B cell (primary cell): ENCODE data around the gene HMGB4. TPM values are rescaled to one million over a fixed set of nuclear protein-coding genes. Genes with fewer than 3 reads are reported as not detected.

Experiments used
- ATAC-seq: fragments of 200-7000 bp; cut with Tn5 transposase; one replicate; pipeline ENCODE4 v1.10.0; 2021; ENCODE audit warnings: low read depth, mild to moderate bottlenecking, moderate number of reproducible peaks, moderate library complexity
- CTCF ChIA-PET: fragments of 350-600 bp; sonication (Branson Sonifier 250); formaldehyde crosslinking; loops from one replicate; lab custom pipeline; 2021; ENCODE audit warnings: antibody characterized with exemption, inconsistent platforms; lab: Charles Lee
- POLR2A ChIA-PET: fragments of 350-600 bp; sonication (Branson Sonifier 250); formaldehyde crosslinking; loops from one replicate; lab custom pipeline; 2021; ENCODE audit warnings: antibody characterized with exemption; lab: Charles Lee
- DNase-seq: peaks from one replicate; pipeline ENCODE4 v3.0.0; 2013
- H2AFZ ChIP-seq: 2 replicates; pipeline ENCODE4 v1.6.1; 2012; ENCODE audit warnings: mild to moderate bottlenecking, low read depth, low read length; ENCODE audit not compliant: insufficient read depth, poor library complexity, severe bottlenecking
- H3K27ac ChIP-seq, 2 donors: 1 replicate in 1 of 2; 2 replicates in 1 of 2; pipeline ENCODE4 v1.5.1; 2012 to 2013; ENCODE audit warnings: low read length in 2 of 2, mild to moderate bottlenecking in 2 of 2, moderate library complexity in 1 of 2
- H3K27me3 ChIP-seq, 4 experiments: fragments of 200-600 bp in 1 of 4; sonication (generic) in 1 of 4; replicated peaks in 1 of 4; 1 replicate in 2 of 4; 2 replicates in 2 of 4; pipeline versions ENCODE4 v1.6.1 to v1.7.0; 2013 to 2016; ENCODE audit warnings: low read length in 3 of 4, mild to moderate bottlenecking in 2 of 4, mixed read lengths in 1 of 4, moderate library complexity in 1 of 4; ENCODE audit not compliant: insufficient read depth in 4 of 4, control insufficient read depth in 3 of 4; ENCODE audit errors: control extremely low read depth in 1 of 4
- H3K36me3 ChIP-seq, 2 experiments: replicated peaks in 1 of 2; 1 replicate in 1 of 2; 2 replicates in 1 of 2; pipeline versions ENCODE4 v1.6.1 to v1.7.1; 2013; ENCODE audit warnings: low read length in 1 of 2; ENCODE audit not compliant: insufficient read depth in 2 of 2, control insufficient read depth in 1 of 2; ENCODE audit errors: control extremely low read depth in 1 of 2, extremely low read depth in 1 of 2
- H3K4me1 ChIP-seq, 2 donors: fragments of 200-600 bp in 1 of 2; sonication (generic) in 1 of 2; 1 replicate in 1 of 2; 2 replicates in 1 of 2; pipeline versions ENCODE4 v1.5.1 to v1.6.1; 2013 to 2017; ENCODE audit warnings: low read length in 2 of 2; ENCODE audit not compliant: control insufficient read depth in 2 of 2, insufficient read depth in 2 of 2
- H3K4me2 ChIP-seq: replicated peaks from 2 replicates; pipeline ENCODE3; 2012; ENCODE audit warnings: mild to moderate bottlenecking, low read depth, low read length; ENCODE audit not compliant: poor library complexity, severe bottlenecking
- H3K4me3 ChIP-seq, 5 experiments: fragments of 200-600 bp in 1 of 5; sonication (generic) in 1 of 5; 1 replicate in 3 of 5; 2 replicates in 2 of 5; pipeline versions ENCODE4 v1.5.1 to v1.7.0; 2011 to 2016; ENCODE audit warnings: low read length in 4 of 5, mild to moderate bottlenecking in 4 of 5, low read depth in 2 of 5, control low read depth in 1 of 5, moderate library complexity in 1 of 5; ENCODE audit not compliant: insufficient read depth in 1 of 5; ENCODE audit errors: control extremely low read depth in 1 of 5, extremely low read depth in 1 of 5
- H3K79me2 ChIP-seq: fragments of 200-600 bp; sonication (generic); one replicate; pipeline ENCODE4 v1.6.0; 2016; ENCODE audit warnings: low read length; ENCODE audit not compliant: control insufficient read depth, insufficient read depth
- H3K9ac ChIP-seq: fragments of 200-600 bp; sonication (generic); 2 replicates; pipeline ENCODE4 v1.6.1; 2017; ENCODE audit warnings: mild to moderate bottlenecking, low read length, moderate library complexity
- H3K9me3 ChIP-seq, 3 donors: one replicate each; pipeline versions ENCODE4 v1.6.1 to v1.7.1; 2013; ENCODE audit warnings: low read length in 2 of 3; ENCODE audit not compliant: control insufficient read depth in 2 of 3, insufficient read depth in 1 of 3; ENCODE audit errors: control extremely low read depth in 1 of 3
- H4K20me1 ChIP-seq: 2 replicates; pipeline ENCODE4 v1.6.0; 2012; ENCODE audit warnings: mild to moderate bottlenecking, low read length; ENCODE audit not compliant: insufficient read depth, control insufficient read depth, poor library complexity, severe bottlenecking
- H3K27ac Mint-ChIP-seq: one replicate; pipeline ENCODE4 v1.8.0; 2021; ENCODE audit warnings: mixed read lengths
- H3K27me3 Mint-ChIP-seq: one replicate; pipeline ENCODE4 v1.8.0; 2021; ENCODE audit warnings: mixed read lengths
- H3K4me1 Mint-ChIP-seq: one replicate; pipeline ENCODE4 v1.8.0; 2021; ENCODE audit warnings: mixed read lengths
- H3K4me3 Mint-ChIP-seq: one replicate; pipeline ENCODE4 v1.8.0; 2021; ENCODE audit warnings: mixed read lengths
- H3K9me3 Mint-ChIP-seq: one replicate; pipeline ENCODE4 v1.8.0; 2022; ENCODE audit warnings: mixed read lengths; ENCODE audit not compliant: insufficient read depth
- EZH2 ChIP-seq: IDR thresholded peaks from 2 replicates; pipeline ENCODE4 v1.6.1; 2012; ENCODE audit warnings: borderline replicate concordance, low read depth, mild to moderate bottlenecking, moderate library complexity, low read length; ENCODE audit not compliant: insufficient read depth, poor library complexity, severe bottlenecking
- WGBS: methylation state at CpG from one replicate; pipeline ENCODE4 v1.1.5; 2013; ENCODE audit warnings: missing lambda C conversion rate; ENCODE audit not compliant: insufficient coverage; 5-methylcytosine and 5-hydroxymethylcytosine counted together
- intact Hi-C: fragments of 100-400 bp; cut with micrococcal nuclease; formaldehyde crosslinking; loops from one replicate; pipeline ENCODE4 v1.10.0; 2022
- polyA plus RNA-seq: library from polyadenylated mRNA; depleted of rRNA; stranded (reverse); fragments of >200 nt; gene quantifications from 2 replicates; pipeline ENCODE4 v1.2.3, GENCODE V29; 2012
- total RNA-seq, 2 donors: library from RNA; stranded (reverse); fragments of 120-200 nt in 1 of 2; gene quantifications; 1 replicate in 1 of 2; 2 replicates in 1 of 2; pipeline versions ENCODE4 v1.2.3 to v1.2.4, GENCODE V29; 2013 to 2022
- TF ChIP-seq, protein P1 (sequence below): fragments of 200-600 bp; IDR thresholded peaks from one replicate; pipeline ENCODE4 v1.8.0; 2022; ENCODE audit warnings: antibody characterized with exemption, mild to moderate bottlenecking

The HMGB4 gene
- total and polyA plus RNA-seq, 2 donors (not counting 1 experiment from before 2014, with no cell fraction given): not detected

- ChIA-PET CTCF (no interaction called here), POLR2A (no interaction called here)
- Histone ChIP-seq H4K20me1 (no peaks in the 10 kb centered on the region), H3K36me3 (no peaks in the 10 kb centered on the region), H3K9me3 (peaks cover 0 to 2% (median 0%) of the 10 kb centered on the region in 3 donors), H3K4me2 (no peak overlapping the region), H3K27ac (no peak overlapping the region), H2AFZ (no peak overlapping the region), H3K4me3 (no peak overlapping the region), H3K4me1 (peaks cover 0 to 12% of the 10 kb centered on the region in 2 donors), H3K9ac (no peak overlapping the region), H3K27me3 (no peaks in the 10 kb centered on the region), H3K79me2 (no peaks in the 10 kb centered on the region)
- no peak overlapping the region for H3K4me3 Mint-ChIP-seq
- peaks cover 4% of the 10 kb centered on the region for H3K9me3 Mint-ChIP-seq
- peaks cover 12% of the 10 kb centered on the region for H3K27me3 Mint-ChIP-seq
- intact Hi-C loops: no loop called here
- ATAC-seq (no peak), DNase-seq (no peak)
- H3K27ac Mint-ChIP-seq: no peak overlapping the region
- TF ChIP-seq EZH2: no peak
- TF ChIP-seq, protein P1, sequence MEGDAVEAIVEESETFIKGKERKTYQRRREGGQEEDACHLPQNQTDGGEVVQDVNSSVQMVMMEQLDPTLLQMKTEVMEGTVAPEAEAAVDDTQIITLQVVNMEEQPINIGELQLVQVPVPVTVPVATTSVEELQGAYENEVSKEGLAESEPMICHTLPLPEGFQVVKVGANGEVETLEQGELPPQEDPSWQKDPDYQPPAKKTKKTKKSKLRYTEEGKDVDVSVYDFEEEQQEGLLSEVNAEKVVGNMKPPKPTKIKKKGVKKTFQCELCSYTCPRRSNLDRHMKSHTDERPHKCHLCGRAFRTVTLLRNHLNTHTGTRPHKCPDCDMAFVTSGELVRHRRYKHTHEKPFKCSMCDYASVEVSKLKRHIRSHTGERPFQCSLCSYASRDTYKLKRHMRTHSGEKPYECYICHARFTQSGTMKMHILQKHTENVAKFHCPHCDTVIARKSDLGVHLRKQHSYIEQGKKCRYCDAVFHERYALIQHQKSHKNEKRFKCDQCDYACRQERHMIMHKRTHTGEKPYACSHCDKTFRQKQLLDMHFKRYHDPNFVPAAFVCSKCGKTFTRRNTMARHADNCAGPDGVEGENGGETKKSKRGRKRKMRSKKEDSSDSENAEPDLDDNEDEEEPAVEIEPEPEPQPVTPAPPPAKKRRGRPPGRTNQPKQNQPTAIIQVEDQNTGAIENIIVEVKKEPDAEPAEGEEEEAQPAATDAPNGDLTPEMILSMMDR: no peak
- WGBS: 100% methylated on average over 1 of the region's 1 CpG
- peaks cover 16% of the 10 kb centered on the region for H3K4me1 Mint-ChIP-seq
Observed at GRCh38 chr1:33906156-33906555, 42.3 kb downstream of the HMGB4 start.

- DNase-seq (no peak), ATAC-seq (no peak)
- Histone ChIP-seq H3K36me3 (no peaks in the 10 kb centered on the region), H3K79me2 (no peaks in the 10 kb centered on the region), H3K4me1 (peaks cover 0 to 2% of the 10 kb centered on the region in 2 donors), H4K20me1 (no peaks in the 10 kb centered on the region), H3K4me2 (no peak overlapping the region), H3K27ac (no peak overlapping the region), H3K9me3 (peaks cover 0 to 2% (median 0%) of the 10 kb centered on the region in 3 donors), H3K9ac (no peak overlapping the region), H3K27me3 (no peaks in the 10 kb centered on the region), H3K4me3 (no peak overlapping the region), H2AFZ (no peak overlapping the region)
- 82% methylated on average over 11 of the region's 11 CpGs for WGBS
- H3K4me3 Mint-ChIP-seq: no peak overlapping the region
- TF ChIP-seq, protein P1: no peak
- TF ChIP-seq EZH2: no peak
- no peak overlapping the region for H3K27ac Mint-ChIP-seq
- CTCF ChIA-PET: no interaction called here
- peaks cover 12% of the 10 kb centered on the region for H3K27me3 Mint-ChIP-seq
- peaks cover 5% of the 10 kb centered on the region for H3K4me1 Mint-ChIP-seq
- POLR2A ChIA-PET: no interaction called here
- peaks cover 4% of the 10 kb centered on the region for H3K9me3 Mint-ChIP-seq
- intact Hi-C loops: no loop called here
Observed at GRCh38 chr1:33908324-33908956, 44.6 kb downstream of the HMGB4 start.
